GM23248 (cell line): ENCODE results near the gene MCFD2. TPM values are rescaled to one million over a fixed set of nuclear protein-coding genes. Genes with fewer than 3 reads are reported as not detected.

Source experiments
- DNase-seq: peaks from one replicate; pipeline ENCODE4 v3.0.0-alpha.2; 2015
- H2AFZ ChIP-seq: fragments of 200-600 bp; sonication (generic); 2 replicates; pipeline ENCODE4 v1.6.1; 2016; ENCODE audit warnings: antibody characterized with exemption
- H3F3A ChIP-seq: fragments of 200-600 bp; sonication (generic); 2 replicates; pipeline ENCODE4 v1.6.1; 2016; ENCODE audit warnings: mild to moderate bottlenecking, antibody characterized with exemption, mixed run types; ENCODE audit not compliant: insufficient read depth
- H3K27ac ChIP-seq: fragments of 200-600 bp; sonication (generic); 2 replicates; pipeline ENCODE4 v1.5.1; 2016; ENCODE audit warnings: mild to moderate bottlenecking
- H3K27me3 ChIP-seq: fragments of 200-600 bp; sonication (generic); replicated peaks from 2 replicates; pipeline ENCODE4 v1.6.1; 2016; ENCODE audit warnings: mild to moderate bottlenecking; ENCODE audit not compliant: insufficient read depth
- H3K36me3 ChIP-seq: fragments of 200-600 bp; sonication (generic); 2 replicates; pipeline ENCODE4 v1.6.1; 2016; ENCODE audit warnings: low read depth, mild to moderate bottlenecking
- H3K4me1 ChIP-seq: fragments of 200-600 bp; sonication (generic); 2 replicates; pipeline ENCODE4 v1.6.1; 2016; ENCODE audit warnings: mild to moderate bottlenecking; ENCODE audit not compliant: insufficient read depth
- H3K4me2 ChIP-seq: fragments of 200-600 bp; sonication (generic); one replicate; pipeline ENCODE4 v1.6.1; 2016; ENCODE audit warnings: mild to moderate bottlenecking; ENCODE audit not compliant: unreplicated experiment
- H3K4me3 ChIP-seq: fragments of 200-600 bp; sonication (generic); 2 replicates; pipeline ENCODE4 v1.5.1; 2016; ENCODE audit warnings: mild to moderate bottlenecking
- H3K79me2 ChIP-seq: fragments of 200-600 bp; sonication (generic); 2 replicates; pipeline ENCODE4 v1.6.1; 2016; ENCODE audit warnings: mild to moderate bottlenecking; ENCODE audit not compliant: insufficient read depth
- H3K9ac ChIP-seq: fragments of 200-600 bp; sonication (generic); 2 replicates; pipeline ENCODE4 v1.6.1; 2016; ENCODE audit warnings: mild to moderate bottlenecking
- H3K9me2 ChIP-seq: fragments of 200-600 bp; sonication (generic); 2 replicates; pipeline ENCODE4 v1.6.1; 2016; ENCODE audit warnings: mixed run types, mild to moderate bottlenecking, moderate library complexity; ENCODE audit not compliant: insufficient read depth
- H3K9me3 ChIP-seq: fragments of 200-600 bp; sonication (generic); one replicate; pipeline ENCODE4 v1.6.1; 2017; ENCODE audit warnings: low read depth
- H4K20me1 ChIP-seq: fragments of 200-600 bp; sonication (generic); 2 replicates; pipeline ENCODE4 v1.6.0; 2016; ENCODE audit not compliant: insufficient read depth
- EZH2 ChIP-seq: fragments of 200-600 bp; sonication (generic); IDR thresholded peaks from 2 replicates; pipeline ENCODE4 v1.6.1; 2018; ENCODE audit warnings: antibody characterized with exemption, mild to moderate bottlenecking; ENCODE audit not compliant: insufficient read depth, poor library complexity, severe bottlenecking
- EZH2phosphoT487 ChIP-seq: fragments of 200-600 bp; sonication (generic); IDR thresholded peaks from 2 replicates; pipeline ENCODE4 v1.6.1; 2018; ENCODE audit warnings: antibody characterized with exemption, moderate library complexity, mild to moderate bottlenecking, low read depth; ENCODE audit not compliant: insufficient read depth
- WGBS, 2 experiments: methylation state at CpG; one replicate each; pipeline ENCODE4 v1.1.6; 2015 to 2017; ENCODE audit warnings: low lambda C conversion rate in 2 of 2, low coverage in 1 of 2; ENCODE audit errors: missing lambda C conversion rate in 2 of 2; 5-methylcytosine and 5-hydroxymethylcytosine counted together
- in situ Hi-C: fragments of 300-500 bp; cut with MboI; formaldehyde crosslinking; loops from 2 replicates; pipeline ENCODE4 v1.15.0; 2020
- polyA plus RNA-seq: library from polyadenylated mRNA; unstranded; fragments of >200 nt; fragmentation: Nextera tagmentation; extraction: Ambion mirVana; gene quantifications from 2 replicates; pipeline ENCODE4 v1.2.1, GENCODE V29; 2016
- total RNA-seq: library from RNA; depleted of rRNA; stranded (reverse); fragments of >200 nt; shearing (Covaris generic); gene quantifications from 2 replicates; pipeline ENCODE4 v1.2.3, GENCODE V29; 2014

Gene MCFD2
- total and polyA plus RNA-seq, 2 experiments from 2014 or later = 298 to 310 TPM

DNA sequence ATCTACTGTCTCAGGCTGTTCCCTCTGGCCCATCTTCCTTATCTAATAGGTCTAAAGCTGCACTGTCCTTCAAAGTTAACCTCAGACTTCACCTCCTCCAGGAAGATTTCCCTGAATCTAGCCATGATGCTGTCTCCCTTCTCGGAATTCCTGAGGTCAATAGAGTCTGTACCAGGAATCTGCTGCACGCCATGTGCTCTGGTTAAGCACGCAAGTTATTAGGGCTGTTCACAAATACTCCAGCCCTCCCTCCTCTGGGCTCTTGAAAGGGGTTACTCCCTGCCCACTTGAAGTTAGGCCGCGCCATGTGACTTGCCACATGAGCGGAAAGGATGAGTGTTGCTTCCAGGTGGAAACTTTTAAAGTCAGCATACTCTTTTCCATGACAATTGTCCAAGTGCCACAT is 43.6 kb downstream of the MCFD2 start:
- DNase-seq = no peak
- WGBS, 2 experiments = 98 to 100% methylated on average over 6 of the region's 6 CpGs
- TF ChIP-seq EZH2 (no peak), EZH2phosphoT487 (no peak)
- H3K27me3 ChIP-seq = no peaks in the 10 kb centered on the region
- no peaks in the 10 kb centered on the region for H3K36me3 ChIP-seq
- peak overlapping the region; percentile 94 for H3K27ac ChIP-seq
- no peaks in the 10 kb centered on the region for H3K9me3 ChIP-seq
- peaks cover 36% of the 10 kb centered on the region for H3K4me1 ChIP-seq
- in situ Hi-C loops = no loop called here
- peaks cover 44% of the 10 kb centered on the region for H3F3A ChIP-seq
- H2AFZ ChIP-seq = no peak overlapping the region
- H3K9ac ChIP-seq = no peak overlapping the region
- no peak overlapping the region for H3K4me2 ChIP-seq
- peaks cover 16% of the 10 kb centered on the region for H3K79me2 ChIP-seq
- no peak overlapping the region for H3K4me3 ChIP-seq
- H4K20me1 ChIP-seq = no peaks in the 10 kb centered on the region
- H3K9me2 ChIP-seq = no peaks in the 10 kb centered on the region

DNA sequence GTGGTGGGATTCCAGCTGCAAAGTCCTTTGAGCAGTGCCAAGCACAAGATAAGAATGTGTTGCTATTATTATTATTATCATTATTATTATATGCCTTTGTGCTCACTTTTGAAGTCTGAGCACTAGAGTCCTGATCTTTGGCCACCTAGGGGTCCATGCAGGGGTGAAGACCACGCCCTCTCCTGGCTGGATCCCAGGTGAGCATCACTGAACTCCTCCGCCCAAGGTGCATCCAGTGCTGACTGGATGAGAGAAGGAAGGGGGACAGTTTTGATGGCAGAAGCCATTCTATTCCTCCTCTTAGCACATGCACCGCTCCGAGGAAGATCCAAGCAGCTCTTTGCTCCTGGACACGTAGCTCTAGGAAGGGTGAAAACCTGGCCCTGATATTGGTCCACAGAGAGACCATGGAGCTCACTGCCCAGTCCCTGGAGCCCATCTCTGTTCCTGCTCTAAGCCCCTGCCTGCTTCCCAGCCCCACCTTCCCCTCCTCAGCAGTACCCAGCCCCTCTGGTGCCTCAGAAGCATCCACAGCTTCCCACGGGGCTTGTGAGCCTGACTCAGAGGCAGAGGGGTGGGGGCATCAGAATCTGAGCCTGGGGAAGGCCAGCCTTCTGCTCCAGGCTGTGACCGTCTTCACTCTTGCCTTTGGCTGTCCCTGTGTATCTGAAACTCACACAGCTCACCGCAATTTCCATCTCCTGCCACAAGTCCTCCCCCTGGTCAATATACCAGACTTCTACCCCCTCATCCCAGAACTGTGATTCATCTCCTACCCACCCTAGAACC is 45.4 kb downstream of the MCFD2 start:
- Histone ChIP-seq H3K27ac (no peak overlapping the region; the same call in 1 of the 2 replicates), H3K36me3 (no peaks in the 10 kb centered on the region), H3F3A (peaks cover 31% of the 10 kb centered on the region), H3K9me2 (no peaks in the 10 kb centered on the region), H3K4me2 (no peak overlapping the region), H3K79me2 (peaks cover 7% of the 10 kb centered on the region), H3K27me3 (no peaks in the 10 kb centered on the region), H3K4me3 (no peak overlapping the region), H3K9ac (no peak overlapping the region), H2AFZ (no peak overlapping the region), H3K9me3 (no peaks in the 10 kb centered on the region), H4K20me1 (no peaks in the 10 kb centered on the region), H3K4me1 (peaks cover 28% of the 10 kb centered on the region)
- in situ Hi-C loops = no loop called here
- DNase-seq = peak; percentile 59
- no peak for TF ChIP-seq EZH2phosphoT487
- TF ChIP-seq EZH2 = no peak
- 73 to 78% methylated on average over 8 of the region's 8 CpGs for WGBS, 2 experiments

DNA sequence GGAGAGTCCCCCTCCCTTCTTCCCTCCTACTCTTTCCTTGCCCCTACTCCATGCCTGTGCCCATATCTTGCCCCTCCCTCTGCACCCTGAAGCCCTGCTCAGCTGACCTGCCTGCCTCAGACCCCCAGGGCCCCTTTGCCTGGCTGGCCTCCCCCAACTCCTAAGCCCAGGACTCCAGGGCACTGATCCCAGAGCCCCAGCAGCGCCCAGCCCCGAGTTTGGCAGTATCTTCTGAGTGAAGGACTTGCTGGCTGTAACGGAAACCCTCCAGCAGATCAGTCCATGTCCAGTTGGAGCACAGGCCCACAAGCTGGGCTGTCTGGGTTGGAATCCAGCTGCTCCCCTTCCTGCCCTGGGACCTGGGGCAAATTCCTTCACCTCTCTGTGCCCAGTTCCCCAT is 46.0 kb downstream of the MCFD2 start:
- no peak for TF ChIP-seq EZH2phosphoT487
- TF ChIP-seq EZH2 = no peak
- H3K27me3 ChIP-seq = no peaks in the 10 kb centered on the region
- H3F3A ChIP-seq = peaks cover 25% of the 10 kb centered on the region
- no peaks in the 10 kb centered on the region for H3K9me3 ChIP-seq
- H3K9ac ChIP-seq = no peak overlapping the region
- H4K20me1 ChIP-seq = no peaks in the 10 kb centered on the region
- H3K27ac ChIP-seq = no peak overlapping the region
- H3K4me3 ChIP-seq = no peak overlapping the region
- WGBS, 2 experiments = 45 to 57% methylated on average over 3 of the region's 3 CpGs
- in situ Hi-C loops = no loop called here
- DNase-seq = no peak
- H3K9me2 ChIP-seq = no peaks in the 10 kb centered on the region
- 0 out of 2 replicates have a peak, but pooled peaks cover under 1% of the 10 kb centered on the region for H3K79me2 ChIP-seq
- no peaks in the 10 kb centered on the region for H3K36me3 ChIP-seq
- H3K4me2 ChIP-seq = no peak overlapping the region
- no peak overlapping the region for H2AFZ ChIP-seq
- peaks cover 22% of the 10 kb centered on the region for H3K4me1 ChIP-seq

DNA sequence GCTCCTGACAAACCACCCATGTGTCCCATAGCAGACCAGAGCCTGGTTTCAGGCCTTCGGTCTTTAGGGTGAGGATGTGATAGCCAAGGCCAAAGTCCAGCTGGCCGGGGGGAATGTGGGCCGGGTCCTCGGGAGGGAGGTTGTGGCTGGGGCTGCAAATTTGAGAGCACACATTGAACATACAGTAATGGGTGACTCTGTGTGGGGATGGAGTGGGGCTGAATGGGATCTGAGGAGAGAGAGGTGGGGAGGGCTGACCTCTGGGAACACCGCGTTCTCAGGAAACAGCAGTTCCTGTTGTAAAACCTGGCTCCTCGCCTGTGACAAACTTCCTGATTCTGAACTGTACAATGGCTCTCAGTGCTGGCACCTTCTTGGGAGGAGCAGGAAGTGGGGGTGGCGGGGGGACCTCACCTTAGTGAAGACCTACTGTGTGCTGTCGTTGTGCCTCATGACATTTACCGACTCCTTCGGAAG is 48.8 kb downstream of the MCFD2 start:
- WGBS, 2 experiments = 86% methylated on average over 11 of the region's 11 CpGs
- Histone ChIP-seq H3K79me2 (no peaks in the 10 kb centered on the region), H3K9me3 (no peaks in the 10 kb centered on the region), H2AFZ (no peak overlapping the region), H3F3A (peaks cover 11% of the 10 kb centered on the region), H3K4me1 (peaks cover 9% of the 10 kb centered on the region), H3K4me2 (no peak overlapping the region), H3K36me3 (no peaks in the 10 kb centered on the region), H3K9me2 (no peaks in the 10 kb centered on the region), H3K27me3 (no peaks in the 10 kb centered on the region), H4K20me1 (no peaks in the 10 kb centered on the region), H3K27ac (no peak overlapping the region), H3K9ac (no peak overlapping the region), H3K4me3 (no peak overlapping the region)
- in situ Hi-C loops = no loop called here
- DNase-seq = no peak
- TF ChIP-seq EZH2phosphoT487 = no peak
- no peak for TF ChIP-seq EZH2
